ENCODE data around the gene KANSL2. TPM values are rescaled to one million over a fixed set of nuclear protein-coding genes. Genes with fewer than 3 reads are reported as not detected.
A peak's percentile ranks its signal among the peaks of the same experiment; 100 is the strongest.

The KANSL2 gene, protein sequence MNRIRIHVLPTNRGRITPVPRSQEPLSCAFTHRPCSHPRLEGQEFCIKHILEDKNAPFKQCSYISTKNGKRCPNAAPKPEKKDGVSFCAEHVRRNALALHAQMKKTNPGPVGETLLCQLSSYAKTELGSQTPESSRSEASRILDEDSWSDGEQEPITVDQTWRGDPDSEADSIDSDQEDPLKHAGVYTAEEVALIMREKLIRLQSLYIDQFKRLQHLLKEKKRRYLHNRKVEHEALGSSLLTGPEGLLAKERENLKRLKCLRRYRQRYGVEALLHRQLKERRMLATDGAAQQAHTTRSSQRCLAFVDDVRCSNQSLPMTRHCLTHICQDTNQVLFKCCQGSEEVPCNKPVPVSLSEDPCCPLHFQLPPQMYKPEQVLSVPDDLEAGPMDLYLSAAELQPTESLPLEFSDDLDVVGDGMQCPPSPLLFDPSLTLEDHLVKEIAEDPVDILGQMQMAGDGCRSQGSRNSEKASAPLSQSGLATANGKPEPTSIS
- 64.6 and 67.4 TPM in 2 replicates for total RNA-seq
- total RNA-seq (2013) = 60.4 TPM
- polyA plus RNA-seq = 47.3 and 85.0 TPM in 2 replicates
- polyA minus RNA-seq = 83.9 and 92.2 TPM in 2 replicates

DNA sequence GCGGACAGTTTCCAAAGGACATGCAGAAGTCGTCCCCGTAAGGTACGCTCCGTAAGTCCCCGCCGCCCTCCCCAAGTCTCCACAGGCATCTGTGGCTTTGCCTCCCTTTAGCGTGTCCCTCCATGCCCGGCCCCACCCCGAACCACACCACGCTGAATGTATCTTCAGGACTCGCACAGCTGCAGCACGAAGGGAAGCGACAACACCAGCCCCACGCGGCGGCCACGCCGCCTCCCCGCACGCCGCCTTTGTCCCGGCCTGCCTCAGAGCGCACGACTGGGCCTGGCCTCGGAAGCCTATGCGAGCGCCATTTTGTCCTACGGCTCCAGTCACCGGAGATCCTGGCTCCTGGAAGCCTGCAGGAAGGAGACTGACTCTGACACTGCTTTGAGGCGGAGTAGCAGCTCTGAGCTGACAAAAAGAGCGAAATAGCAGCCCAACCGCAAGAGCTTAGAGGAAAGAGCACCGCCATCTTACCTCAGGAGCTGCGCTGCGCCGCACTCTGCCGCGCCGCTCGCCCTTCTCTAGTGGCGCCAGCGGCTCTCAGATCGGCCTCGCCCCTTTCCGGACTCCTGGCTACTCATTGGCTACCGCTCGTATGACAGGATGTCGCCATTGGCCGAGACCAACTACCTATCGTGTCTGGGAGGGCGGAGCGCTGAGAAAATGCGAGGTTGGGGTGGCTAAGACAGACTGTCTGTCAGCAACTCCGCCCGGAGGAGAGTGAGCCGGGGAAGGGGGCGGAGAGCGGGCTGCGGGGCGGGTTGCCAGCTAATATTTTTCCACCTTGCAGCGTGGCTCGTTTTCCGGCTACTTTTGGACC lies at the start of gene KANSL2:
KANSL2 (minus strand) TSS at position 529 of the 823 bp plus-strand sequence. CDS start 606 bp downstream, outside the sequence.
- DNase-seq (peak; percentile 96), ATAC-seq (ENCODE audit: low read depth) (peak; percentile 98)
- Mint-ChIP-seq H3K4me3 (peak within 1 kb of the TSS; percentile 94), H3K9me3 (ENCODE audit: insufficient read depth) (no peaks in the 10 kb centered on the region), H3K27me3 (no peaks in the 10 kb centered on the region), H3K27ac (peak within 1 kb of the TSS; percentile 98), H3K4me1 (peaks cover 44% of the 10 kb centered on the region)
- WGBS (ENCODE audit: insufficient coverage) = under 1% methylated on average over 64 of the region's 64 CpGs
- H3K27ac ChIP-seq (ENCODE audit: low read length in 2 of 2) = peak within 1 kb of the TSS; percentile 93 to 95
- POLR2A ChIA-PET = interaction anchor here (1.2 kb wide), 1 partner anchor 35 kb away, joined by 8 read pairs; the partner anchor contains the start of gene CCNT1
- H3K4me3 ChIP-seq (ENCODE audit: control extremely low read depth in 1 of 5, extremely low read depth in 1 of 5, insufficient read depth in 1 of 5, low read depth in 2 of 5, low read length in 4 of 5) = peak within 1 kb of the TSS; percentile 92 to 97 (median 96)
- H3K4me2 ChIP-seq (replicated peaks; ENCODE audit: low read depth, low read length, poor library complexity, severe bottlenecking) = peak within 1 kb of the TSS; percentile 89
- peaks cover 28 to 41% of the 10 kb centered on the region in 2 donors for H3K4me1 ChIP-seq (ENCODE audit: control insufficient read depth in 2 of 2, insufficient read depth in 2 of 2, low read length in 2 of 2)
- H3K36me3 ChIP-seq (replicated peaks in 1 of 2; ENCODE audit: control extremely low read depth in 1 of 2, control insufficient read depth in 1 of 2, extremely low read depth in 1 of 2, insufficient read depth in 2 of 2, low read length in 1 of 2) = peaks cover 9 to 25% of the 10 kb centered on the region in 2 experiments
- CTCF ChIA-PET = interaction anchor here (1.3 to 1.7 kb wide), 3 partner anchors 12 to 113 kb away, joined by 4 to 6 read pairs (median 5); partner anchors contain the start of gene CCNT1
- intact Hi-C loops (cut with micrococcal nuclease) = loop anchor here (1.0 kb wide), 1 partner anchor 34 kb away; the partner anchor contains the start of gene CCNT1
- H4K20me1 ChIP-seq (ENCODE audit: control insufficient read depth, insufficient read depth, low read length, poor library complexity, severe bottlenecking) = peaks cover 32% of the 10 kb centered on the region
- no peaks in the 10 kb centered on the region for H3K27me3 ChIP-seq (replicated peaks in 1 of 4; ENCODE audit: control extremely low read depth in 1 of 4, control insufficient read depth in 3 of 4, insufficient read depth in 4 of 4, low read length in 3 of 4)
- H3K9me3 ChIP-seq (ENCODE audit: control extremely low read depth in 1 of 3, control insufficient read depth in 2 of 3, insufficient read depth in 1 of 3, low read length in 2 of 3) = no peaks in the 10 kb centered on the region
- no peak for TF ChIP-seq EZH2 (IDR thresholded peaks at IDR 0.05; ENCODE audit: borderline replicate concordance, insufficient read depth, low read depth, low read length, poor library complexity, severe bottlenecking)
- TF ChIP-seq, protein P1, sequence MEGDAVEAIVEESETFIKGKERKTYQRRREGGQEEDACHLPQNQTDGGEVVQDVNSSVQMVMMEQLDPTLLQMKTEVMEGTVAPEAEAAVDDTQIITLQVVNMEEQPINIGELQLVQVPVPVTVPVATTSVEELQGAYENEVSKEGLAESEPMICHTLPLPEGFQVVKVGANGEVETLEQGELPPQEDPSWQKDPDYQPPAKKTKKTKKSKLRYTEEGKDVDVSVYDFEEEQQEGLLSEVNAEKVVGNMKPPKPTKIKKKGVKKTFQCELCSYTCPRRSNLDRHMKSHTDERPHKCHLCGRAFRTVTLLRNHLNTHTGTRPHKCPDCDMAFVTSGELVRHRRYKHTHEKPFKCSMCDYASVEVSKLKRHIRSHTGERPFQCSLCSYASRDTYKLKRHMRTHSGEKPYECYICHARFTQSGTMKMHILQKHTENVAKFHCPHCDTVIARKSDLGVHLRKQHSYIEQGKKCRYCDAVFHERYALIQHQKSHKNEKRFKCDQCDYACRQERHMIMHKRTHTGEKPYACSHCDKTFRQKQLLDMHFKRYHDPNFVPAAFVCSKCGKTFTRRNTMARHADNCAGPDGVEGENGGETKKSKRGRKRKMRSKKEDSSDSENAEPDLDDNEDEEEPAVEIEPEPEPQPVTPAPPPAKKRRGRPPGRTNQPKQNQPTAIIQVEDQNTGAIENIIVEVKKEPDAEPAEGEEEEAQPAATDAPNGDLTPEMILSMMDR (IDR thresholded peaks at IDR 0.05) = no peak
- H3K9ac ChIP-seq (ENCODE audit: low read length) = peak within 1 kb of the TSS; percentile 97
- peaks cover 53% of the 10 kb centered on the region for H3K79me2 ChIP-seq (ENCODE audit: control insufficient read depth, insufficient read depth, low read length)
- peak within 1 kb of the TSS; percentile 86 for H2AFZ ChIP-seq (ENCODE audit: insufficient read depth, low read depth, low read length, poor library complexity, severe bottlenecking)
